ENCODE data around the gene PRM3. TPM values are rescaled to one million over a fixed set of nuclear protein-coding genes. Genes with fewer than 3 reads are reported as not detected.
"Not testable (repeated sequence)": the region's sequence is repeated elsewhere in the genome, so short reads cannot be mapped to it uniquely, and the experiment has no call there.

Gene PRM3
- total and polyA plus RNA-seq, 2 experiments from 2014 or later = not detected

DNA sequence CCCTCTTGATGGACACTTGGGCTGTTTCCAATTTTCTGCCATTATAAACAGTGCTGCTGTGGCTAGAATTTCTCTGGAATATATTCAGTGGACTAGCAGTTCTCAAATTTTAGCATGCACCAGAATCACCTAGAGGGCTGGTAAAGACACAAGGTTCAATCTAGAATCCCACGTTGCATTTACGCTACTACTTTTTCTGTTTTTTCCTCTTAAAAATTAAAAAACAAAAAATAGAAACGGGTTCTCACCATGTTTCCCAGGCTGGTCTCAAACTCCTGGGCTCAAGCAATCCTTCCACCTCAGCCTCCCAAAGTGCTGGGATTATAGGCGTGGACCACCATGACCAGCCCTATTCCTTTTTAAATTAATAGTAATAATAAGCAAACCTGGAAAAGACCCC lies 22.2 kb upstream of the PRM3 start:
- H3K9ac ChIP-seq = no peak overlapping the region
- no peak overlapping the region for H3K4me2 ChIP-seq (ENCODE audit: unreplicated experiment)
- in situ Hi-C loops (cut with MboI) = no loop called here

DNA sequence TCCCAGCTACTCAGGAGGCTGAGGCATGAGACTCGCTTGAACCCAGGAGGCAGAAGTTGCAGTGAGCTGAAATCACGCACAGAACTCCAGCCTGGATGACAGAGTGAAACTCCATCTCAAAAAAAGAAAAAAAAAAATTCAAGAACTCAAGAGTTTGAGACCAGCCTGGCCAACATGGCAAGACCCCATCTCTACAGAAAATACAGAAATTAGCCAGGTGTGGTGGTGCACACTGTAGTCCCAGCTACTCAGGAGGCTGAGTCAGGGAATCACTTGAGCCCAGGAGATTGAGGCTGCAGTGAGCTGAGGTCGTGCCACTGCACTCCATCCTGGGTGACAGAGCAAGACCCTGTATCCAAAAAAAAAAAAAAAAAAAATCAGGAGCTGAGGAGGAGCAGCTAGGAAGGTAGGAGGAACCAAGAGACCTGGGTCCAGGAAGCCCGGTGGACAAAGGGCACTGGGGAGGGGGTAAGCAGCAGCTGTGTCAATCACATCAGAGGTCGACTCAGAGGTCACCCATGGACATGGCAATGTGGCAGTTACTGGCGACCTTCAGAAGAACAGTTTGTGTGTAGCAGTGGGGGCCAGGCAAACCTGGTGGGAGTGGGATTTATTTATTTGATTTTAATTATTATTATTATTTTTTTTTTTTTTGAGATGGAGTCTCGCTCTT lies 18.8 kb upstream of the PRM3 start:
- H3K9ac ChIP-seq = no peak overlapping the region
- no peaks in the 10 kb centered on the region for H3K79me2 ChIP-seq (ENCODE audit: insufficient read depth)
- no peaks in the 10 kb centered on the region for H3F3A ChIP-seq (ENCODE audit: insufficient read depth)
- no peak overlapping the region for H3K27ac ChIP-seq
- no peaks in the 10 kb centered on the region; the same call in 1 of the 2 replicates for H3K27me3 ChIP-seq (replicated peaks; ENCODE audit: insufficient read depth)
- no peak overlapping the region for H2AFZ ChIP-seq
- 67 to 72% methylated on average over 7 of the region's 7 CpGs for WGBS, 2 experiments (ENCODE audit: low coverage in 1 of 2, low lambda C conversion rate in 2 of 2, missing lambda C conversion rate in 2 of 2)
- H3K36me3 ChIP-seq (ENCODE audit: low read depth) = no peaks in the 10 kb centered on the region
- in situ Hi-C loops (cut with MboI) = no loop called here
- TF ChIP-seq EZH2phosphoT487 (IDR thresholded peaks at IDR 0.05; ENCODE audit: insufficient read depth, low read depth) = no peak
- no peak for DNase-seq
- H3K4me2 ChIP-seq (ENCODE audit: unreplicated experiment) = no peak overlapping the region
- no peaks in the 10 kb centered on the region for H3K9me2 ChIP-seq (ENCODE audit: insufficient read depth)
- H3K4me1 ChIP-seq (ENCODE audit: insufficient read depth) = peaks cover 6% of the 10 kb centered on the region; the same call in 1 of the 2 replicates
- no peaks in the 10 kb centered on the region for H4K20me1 ChIP-seq (ENCODE audit: insufficient read depth)
- no peaks in the 10 kb centered on the region for H3K9me3 ChIP-seq (ENCODE audit: low read depth)
- no peak overlapping the region for H3K4me3 ChIP-seq

More for the DNA sequence above, 22.2 kb upstream of the PRM3 start:
- Histone ChIP-seq H3K79me2 (ENCODE audit: insufficient read depth) (no peaks in the 10 kb centered on the region), H3K9me2 (ENCODE audit: insufficient read depth) (no peaks in the 10 kb centered on the region), H4K20me1 (ENCODE audit: insufficient read depth) (no peaks in the 10 kb centered on the region), H3K36me3 (ENCODE audit: low read depth) (no peaks in the 10 kb centered on the region), H2AFZ (no peak overlapping the region), H3K4me1 (ENCODE audit: insufficient read depth) (peaks cover 9% of the 10 kb centered on the region; the same call in 1 of the 2 replicates), H3F3A (ENCODE audit: insufficient read depth) (0 out of 2 replicates have a peak, but pooled peaks cover 4% of the 10 kb centered on the region), H3K27me3 (replicated peaks; ENCODE audit: insufficient read depth) (no peaks in the 10 kb centered on the region; the same call in 1 of the 2 replicates), H3K27ac (no peak overlapping the region), H3K9me3 (ENCODE audit: low read depth) (no peaks in the 10 kb centered on the region), H3K4me3 (no peak overlapping the region)
- no peak for DNase-seq
- TF ChIP-seq EZH2phosphoT487 (IDR thresholded peaks at IDR 0.05; ENCODE audit: insufficient read depth, low read depth) (no peak), EZH2 (IDR thresholded peaks at IDR 0.05; ENCODE audit: insufficient read depth, poor library complexity, severe bottlenecking) (no peak)
- WGBS, 2 experiments (ENCODE audit: low coverage in 1 of 2, low lambda C conversion rate in 2 of 2, missing lambda C conversion rate in 2 of 2) = 94 to 98% methylated on average over 4 of the region's 4 CpGs

GRCh38 chr16:11291091-11291703 lies 17.8 kb upstream of the PRM3 start:
- DNase-seq = no peak
- Histone ChIP-seq H3K36me3 (ENCODE audit: low read depth) (no peaks in the 10 kb centered on the region), H3K9me3 (ENCODE audit: low read depth) (no peaks in the 10 kb centered on the region), H3K27me3 (replicated peaks; ENCODE audit: insufficient read depth) (no peaks in the 10 kb centered on the region; the same call in 1 of the 2 replicates), H3K79me2 (ENCODE audit: insufficient read depth) (no peaks in the 10 kb centered on the region), H4K20me1 (ENCODE audit: insufficient read depth) (no peaks in the 10 kb centered on the region), H3K27ac (no peak overlapping the region), H2AFZ (no peak overlapping the region), H3F3A (ENCODE audit: insufficient read depth) (no peaks in the 10 kb centered on the region), H3K4me2 (ENCODE audit: unreplicated experiment) (no peak overlapping the region), H3K9me2 (ENCODE audit: insufficient read depth) (no peaks in the 10 kb centered on the region), H3K4me3 (no peak overlapping the region), H3K9ac (no peak overlapping the region), H3K4me1 (ENCODE audit: insufficient read depth) (no peaks in the 10 kb centered on the region)
- no peak for TF ChIP-seq EZH2 (IDR thresholded peaks at IDR 0.05; ENCODE audit: insufficient read depth, poor library complexity, severe bottlenecking)
- TF ChIP-seq EZH2phosphoT487 (IDR thresholded peaks at IDR 0.05; ENCODE audit: insufficient read depth, low read depth) = no peak
- in situ Hi-C loops (cut with MboI) = no loop called here
- WGBS, 2 experiments (ENCODE audit: low coverage in 1 of 2, low lambda C conversion rate in 2 of 2, missing lambda C conversion rate in 2 of 2) = 59 to 69% methylated on average over 10 of the region's 10 CpGs

DNA sequence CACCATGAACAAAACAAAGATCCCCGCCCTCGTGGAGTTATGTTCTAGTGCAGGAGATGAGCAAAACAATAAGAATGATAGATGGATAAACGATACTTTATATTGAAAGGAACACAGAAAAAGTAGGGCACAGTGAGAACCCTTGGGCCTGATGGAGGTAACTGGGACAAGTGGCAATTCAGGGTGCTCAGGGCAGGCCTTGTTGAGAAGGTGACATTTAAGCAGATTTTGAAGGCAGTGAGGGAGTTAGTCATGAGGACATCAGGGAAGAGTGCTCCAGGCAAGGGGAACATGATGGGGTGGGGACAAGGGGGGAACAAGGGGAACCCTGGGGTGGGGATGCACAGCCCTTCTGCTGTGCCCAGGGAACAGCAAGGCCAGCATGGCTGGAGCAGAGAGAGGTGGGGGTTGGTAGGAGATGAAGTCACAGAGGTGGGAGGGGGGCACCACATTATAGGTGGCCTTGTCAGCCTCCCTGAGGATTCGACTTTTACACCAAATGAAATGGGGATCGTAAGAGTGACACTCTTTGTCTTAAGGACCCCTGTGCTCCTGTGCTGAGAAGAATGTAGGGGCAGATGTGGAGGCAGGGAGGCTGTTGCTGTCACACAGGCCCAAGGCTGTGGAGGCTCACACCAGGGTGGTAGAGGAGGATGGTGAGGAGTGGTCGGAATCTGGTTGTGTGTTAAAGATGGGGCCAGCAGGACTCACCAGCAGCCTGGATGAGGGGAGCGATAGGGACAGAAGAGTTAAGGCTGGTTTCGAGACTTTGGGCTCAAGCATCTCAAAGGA lies 16.9 kb upstream of the PRM3 start:
- WGBS, 2 experiments (ENCODE audit: low coverage in 1 of 2, low lambda C conversion rate in 2 of 2, missing lambda C conversion rate in 2 of 2) = 78 to 79% methylated on average over 8 of the region's 8 CpGs

GRCh38 chr16:11289696-11290095 lies 16.3 kb upstream of the PRM3 start:
- WGBS, 2 experiments (ENCODE audit: low coverage in 1 of 2, low lambda C conversion rate in 2 of 2, missing lambda C conversion rate in 2 of 2) = 81 to 83% methylated on average over 4 of the region's 4 CpGs
- H2AFZ ChIP-seq; H3K27me3 ChIP-seq (replicated peaks; ENCODE audit: insufficient read depth); H3K4me3 ChIP-seq; H3K36me3 ChIP-seq (ENCODE audit: low read depth); H3K79me2 ChIP-seq (ENCODE audit: insufficient read depth); H3K27ac ChIP-seq; H4K20me1 ChIP-seq (ENCODE audit: insufficient read depth); H3K9me3 ChIP-seq (ENCODE audit: low read depth); DNase-seq; H3K4me2 ChIP-seq (ENCODE audit: unreplicated experiment); H3F3A ChIP-seq (ENCODE audit: insufficient read depth); H3K9ac ChIP-seq; H3K4me1 ChIP-seq (ENCODE audit: insufficient read depth); in situ Hi-C loops (cut with MboI); H3K9me2 ChIP-seq (ENCODE audit: insufficient read depth): not testable (repeated sequence)

More for the DNA sequence above, 16.9 kb upstream of the PRM3 start:
- H3K4me3 ChIP-seq = no peak overlapping the region
- in situ Hi-C loops (cut with MboI) = no loop called here
- H3K4me1 ChIP-seq (ENCODE audit: insufficient read depth) = no peaks in the 10 kb centered on the region
- H3K27me3 ChIP-seq (replicated peaks; ENCODE audit: insufficient read depth) = no peaks in the 10 kb centered on the region; the same call in 1 of the 2 replicates
- H4K20me1 ChIP-seq (ENCODE audit: insufficient read depth) = no peaks in the 10 kb centered on the region
- no peak overlapping the region for H3K4me2 ChIP-seq (ENCODE audit: unreplicated experiment)
- H3F3A ChIP-seq (ENCODE audit: insufficient read depth) = no peaks in the 10 kb centered on the region
- no peak overlapping the region for H2AFZ ChIP-seq
- H3K9me3 ChIP-seq (ENCODE audit: low read depth) = no peaks in the 10 kb centered on the region
- H3K9me2 ChIP-seq (ENCODE audit: insufficient read depth) = no peaks in the 10 kb centered on the region
- DNase-seq = no peak
- H3K9ac ChIP-seq = no peak overlapping the region
- H3K79me2 ChIP-seq (ENCODE audit: insufficient read depth) = no peaks in the 10 kb centered on the region
- H3K27ac ChIP-seq = no peak overlapping the region
- TF ChIP-seq EZH2 (IDR thresholded peaks at IDR 0.05; ENCODE audit: insufficient read depth, poor library complexity, severe bottlenecking) = no peak
- TF ChIP-seq EZH2phosphoT487 (IDR thresholded peaks at IDR 0.05; ENCODE audit: insufficient read depth, low read depth) = no peak
- no peaks in the 10 kb centered on the region for H3K36me3 ChIP-seq (ENCODE audit: low read depth)

Measured in GM23248 (cell line).